HepG2 (cell line): ENCODE results near the gene ST6GALNAC6. TPM values are rescaled to one million over a fixed set of nuclear protein-coding genes. Genes with fewer than 3 reads are reported as not detected.

Experiments
- ARID4A ChIP-seq: sonication (generic); formaldehyde crosslinking; IDR thresholded peaks from 2 replicates; pipeline ENCODE4 v1.5.0; 2020; ENCODE audit warnings: mild to moderate bottlenecking, missing genetic modification reagents, borderline replicate concordance
- ARNTL ChIP-seq: sonication (generic); formaldehyde crosslinking; IDR thresholded peaks from 2 replicates; pipeline ENCODE4 v1.4.0; 2020; ENCODE audit warnings: mild to moderate bottlenecking, missing genetic modification reagents
- BORCS8-MEF2B ChIP-seq: sonication (generic); formaldehyde crosslinking; IDR thresholded peaks from 2 replicates; pipeline ENCODE4 v1.8.0; 2022; ENCODE audit warnings: mild to moderate bottlenecking, missing genetic modification reagents
- DNMT1 ChIP-seq: sonication (generic); formaldehyde crosslinking; IDR thresholded peaks from 2 replicates; pipeline ENCODE4 v1.5.1; 2020; ENCODE audit warnings: mild to moderate bottlenecking, missing genetic modification reagents
- MAX ChIP-seq: IDR thresholded peaks from 2 replicates; pipeline ENCODE4 v1.6.1; 2012; ENCODE audit warnings: inconsistent platforms
- PHF21A ChIP-seq: sonication (generic); formaldehyde crosslinking; IDR thresholded peaks from 2 replicates; pipeline ENCODE4 v1.5.0; 2020; ENCODE audit warnings: mild to moderate bottlenecking, missing genetic modification reagents
- PITX1 ChIP-seq: sonication (generic); formaldehyde crosslinking; IDR thresholded peaks from 2 replicates; pipeline ENCODE4 v1.5.1; 2020; ENCODE audit warnings: mild to moderate bottlenecking, missing genetic modification reagents
- RBFOX2 ChIP-seq: fragments of 200-400 bp; formaldehyde crosslinking; IDR thresholded peaks from 2 replicates; pipeline ENCODE4 v1.6.1; 2017; ENCODE audit warnings: low read depth, mild to moderate bottlenecking, low read length
- SETDB1 ChIP-seq: sonication (generic); formaldehyde crosslinking; IDR thresholded peaks from 2 replicates; pipeline ENCODE4 v1.5.1; 2020; ENCODE audit warnings: missing genetic modification reagents, mild to moderate bottlenecking, borderline replicate concordance
- SOX13 ChIP-seq, 3 experiments: fragments of 450-650 bp in 1 of 3; sonication (generic) in 1 of 3; formaldehyde crosslinking in 1 of 3; IDR thresholded peaks in 2 of 3; conservative IDR thresholded peaks in 1 of 3; 2 replicates each; pipeline versions ENCODE4 v1.5.0 to v1.6.1; 2016 to 2020; ENCODE audit warnings: antibody characterized with exemption in 1 of 3, mild to moderate bottlenecking in 1 of 3, missing compliant biosample characterization in 1 of 3, missing genetic modification reagents in 1 of 3, moderate library complexity in 1 of 3
- SUZ12 ChIP-seq: fragments of 150-350 bp; IDR thresholded peaks from 2 replicates; pipeline ENCODE4 v1.6.1; 2014; ENCODE audit warnings: low read depth, low read length
- WIZ ChIP-seq: sonication (generic); formaldehyde crosslinking; IDR thresholded peaks from 2 replicates; pipeline ENCODE4 v1.5.1; 2020; ENCODE audit warnings: mild to moderate bottlenecking, missing genetic modification reagents
- ZC3H13 ChIP-seq: sonication (generic); formaldehyde crosslinking; IDR thresholded peaks from 2 replicates; pipeline ENCODE4 v1.8.1; 2023; ENCODE audit warnings: mild to moderate bottlenecking, missing genetic modification reagents, moderate library complexity
- ZMYM4 ChIP-seq: sonication (generic); formaldehyde crosslinking; IDR thresholded peaks from 2 replicates; pipeline ENCODE4 v1.8.1; 2023; ENCODE audit warnings: mild to moderate bottlenecking, missing genetic modification reagents
- polyA plus RNA-seq, 8 experiments: library from polyadenylated mRNA; depleted of rRNA in 3 of 8; stranded (reverse) in 7 of 8; unstranded in 1 of 8; fragments of >200 nt; fragmentation: Illumina TruSeq in 4 of 8; extraction: Trizol in 4 of 8; gene quantifications; 2 replicates each; pipeline versions ENCODE4 v1.2.1 to v1.2.3, GENCODE V29; 2011 to 2016; ENCODE audit warnings: low read depth in 4 of 8, missing spikeins in 1 of 8, mixed read lengths in 1 of 8; ENCODE audit not compliant: insufficient read depth in 1 of 8
- total RNA-seq, 5 experiments: library from RNA; depleted of rRNA; stranded (reverse); fragments of >200 nt; fragmentation: Illumina TruSeq; extraction: Trizol; gene quantifications; 2 replicates each; pipeline ENCODE4 v1.2.3, GENCODE V29; 2016; ENCODE audit warnings: low read depth in 1 of 5
- TF ChIP-seq, protein P1 (sequence below): sonication (generic); formaldehyde crosslinking; IDR thresholded peaks from 2 replicates; pipeline ENCODE4 v1.8.0; 2022; ENCODE audit warnings: mild to moderate bottlenecking, missing genetic modification reagents, borderline replicate concordance
- TF ChIP-seq, protein P2 (sequence below): sonication (generic); formaldehyde crosslinking; IDR thresholded peaks from 2 replicates; pipeline ENCODE4 v1.5.0; 2020; ENCODE audit warnings: missing genetic modification reagents
- TF ChIP-seq, protein P3 (sequence below): sonication (generic); formaldehyde crosslinking; IDR thresholded peaks from 2 replicates; pipeline ENCODE4 v1.8.0; 2022; ENCODE audit warnings: missing genetic modification reagents, mild to moderate bottlenecking, borderline replicate concordance

Gene ST6GALNAC6
- total and polyA plus RNA-seq, 2 of the 13 experiments (the other 11 are each of a cell fraction or from before 2014, with no cell fraction given), result 18.5 to 65.4 TPM

DNA sequence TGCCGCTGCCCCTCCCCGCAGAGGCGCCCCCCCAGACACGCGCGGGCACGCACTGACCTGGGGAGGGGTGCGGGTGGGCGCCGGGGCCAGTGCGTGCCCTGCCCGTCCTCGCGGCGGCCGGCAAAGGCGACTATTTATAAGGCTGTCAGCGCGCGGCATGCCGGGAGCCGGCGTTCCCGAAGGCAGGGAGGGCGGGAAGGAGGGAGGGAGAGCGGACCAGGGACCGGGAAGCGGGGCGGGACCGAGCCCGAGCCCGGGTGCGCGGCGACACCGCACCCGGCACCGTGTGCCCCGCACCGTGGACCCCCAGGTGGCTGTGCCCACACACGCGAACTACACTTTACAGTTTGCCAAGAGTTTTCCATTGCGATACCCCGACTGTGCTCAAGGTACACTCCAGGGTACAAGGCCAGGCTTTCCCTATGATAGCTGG is 21.8 kb downstream of the ST6GALNAC6 start, which contains the start of gene AK1 (continued):
- TF ChIP-seq ARNTL (CRISPR knock-in tag) (peak; percentile 34; the same call in 1 of the 2 replicates), ZMYM4 (CRISPR knock-in tag) (peak; percentile 37; the same call in 1 of the 2 replicates), WIZ (CRISPR knock-in tag) (peak; percentile 66; the same call in 1 of the 2 replicates), ARID4A (CRISPR knock-in tag) (peak; percentile 87; the same call in 1 of the 2 replicates), PHF21A (peak; percentile 51; the same call in 1 of the 2 replicates), MAX (peak; percentile 62), PITX1 (CRISPR knock-in tag) (no peak), RBFOX2 (peak; percentile 74), SUZ12 (peak; percentile 23; the same call in 1 of the 2 replicates), BORCS8-MEF2B (0 out of 2 replicates have a peak, but pooled peaks have one; percentile 53), SOX13 (IDR thresholded peaks at IDR 0.05) (no peak), SOX13 (CRISPR knock-in tag; conservative IDR thresholded peaks at IDR 0.05 in 1 of 2, IDR thresholded peaks at IDR 0.05 in 1 of 2) (0 out of 4 replicates have a peak, but pooled peaks of 1 of the 2 experiments have one; percentile 6), ZC3H13 (CRISPR knock-in tag) (0 out of 2 replicates have a peak, but pooled peaks have one; percentile 30), DNMT1 (CRISPR knock-in tag) (peak; percentile 80; the same call in 1 of the 2 replicates), SETDB1 (CRISPR knock-in tag) (no peak)
- TF ChIP-seq, protein P1, sequence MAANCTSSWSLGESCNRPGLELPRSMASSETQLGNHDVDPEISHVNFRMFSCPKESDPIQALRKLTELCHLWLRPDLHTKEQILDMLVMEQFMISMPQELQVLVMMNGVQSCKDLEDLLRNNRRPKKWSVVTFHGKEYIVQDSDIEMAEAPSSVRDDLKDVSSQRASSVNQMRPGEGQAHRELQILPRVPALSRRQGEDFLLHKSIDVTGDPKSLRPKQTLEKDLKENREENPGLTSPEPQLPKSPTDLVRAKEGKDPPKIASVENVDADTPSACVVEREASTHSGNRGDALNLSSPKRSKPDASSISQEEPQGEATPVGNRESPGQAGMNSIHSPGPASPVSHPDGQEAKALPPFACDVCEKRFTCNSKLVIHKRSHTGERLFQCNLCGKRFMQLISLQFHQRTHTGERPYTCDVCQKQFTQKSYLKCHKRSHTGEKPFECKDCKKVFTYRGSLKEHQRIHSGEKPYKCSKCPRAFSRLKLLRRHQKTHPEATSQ (CRISPR knock-in tag), result 0 out of 2 replicates have a peak, but pooled peaks have one; percentile 33
- TF ChIP-seq, protein P2, sequence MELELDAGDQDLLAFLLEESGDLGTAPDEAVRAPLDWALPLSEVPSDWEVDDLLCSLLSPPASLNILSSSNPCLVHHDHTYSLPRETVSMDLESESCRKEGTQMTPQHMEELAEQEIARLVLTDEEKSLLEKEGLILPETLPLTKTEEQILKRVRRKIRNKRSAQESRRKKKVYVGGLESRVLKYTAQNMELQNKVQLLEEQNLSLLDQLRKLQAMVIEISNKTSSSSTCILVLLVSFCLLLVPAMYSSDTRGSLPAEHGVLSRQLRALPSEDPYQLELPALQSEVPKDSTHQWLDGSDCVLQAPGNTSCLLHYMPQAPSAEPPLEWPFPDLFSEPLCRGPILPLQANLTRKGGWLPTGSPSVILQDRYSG (CRISPR knock-in tag), result no peak
- TF ChIP-seq, protein P3, sequence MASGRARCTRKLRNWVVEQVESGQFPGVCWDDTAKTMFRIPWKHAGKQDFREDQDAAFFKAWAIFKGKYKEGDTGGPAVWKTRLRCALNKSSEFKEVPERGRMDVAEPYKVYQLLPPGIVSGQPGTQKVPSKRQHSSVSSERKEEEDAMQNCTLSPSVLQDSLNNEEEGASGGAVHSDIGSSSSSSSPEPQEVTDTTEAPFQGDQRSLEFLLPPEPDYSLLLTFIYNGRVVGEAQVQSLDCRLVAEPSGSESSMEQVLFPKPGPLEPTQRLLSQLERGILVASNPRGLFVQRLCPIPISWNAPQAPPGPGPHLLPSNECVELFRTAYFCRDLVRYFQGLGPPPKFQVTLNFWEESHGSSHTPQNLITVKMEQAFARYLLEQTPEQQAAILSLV (CRISPR knock-in tag), result 0 out of 2 replicates have a peak, but pooled peaks have one; percentile 64
